Adrenal gland (tissue), 12 donors: Measurements from ENCODE around the gene PKN2. TPM values are rescaled to one million over a fixed set of nuclear protein-coding genes. Genes with fewer than 3 reads are reported as not detected.

Experiments used
- DNase-seq, 7 donors: peaks; one replicate each; pipeline ENCODE4 v3.0.0-alpha.2; 2019 to 2020
- H3K27ac ChIP-seq, 5 donors: fragments of 200-600 bp; sonication (generic) in 4 of 5; 1 replicate in 3 of 5; 2 replicates in 2 of 5; pipeline versions ENCODE4 v1.5.1 to v1.8.0; 2016 to 2020; ENCODE audit warnings: mild to moderate bottlenecking in 1 of 5
- H3K27me3 ChIP-seq: fragments of 200-600 bp; 2 replicates; pipeline ENCODE4 v1.8.0; 2021
- H3K36me3 ChIP-seq, 2 donors: fragments of 200-600 bp; replicated peaks in 1 of 2; 1 replicate in 1 of 2; 2 replicates in 1 of 2; pipeline versions ENCODE4 v1.5.1 to v1.8.0; 2018 to 2022
- H3K4me1 ChIP-seq, 2 donors: fragments of 200-600 bp; replicated peaks in 1 of 2; 1 replicate in 1 of 2; 2 replicates in 1 of 2; pipeline versions ENCODE4 v1.5.1 to v1.8.0; 2018 to 2021
- H3K4me3 ChIP-seq, 4 donors: fragments of 200-600 bp; sonication (generic) in 3 of 4; one replicate each; pipeline ENCODE4 v1.5.1; 2016 to 2018
- H3K9me3 ChIP-seq, 3 donors: fragments of 200-600 bp; sonication (generic) in 1 of 3; replicated peaks in 1 of 3; 1 replicate in 2 of 3; 2 replicates in 1 of 3; pipeline versions ENCODE4 v1.5.1 to v1.8.0; 2016 to 2021
- POLR2A ChIP-seq, 2 donors: fragments of 450-650 bp; IDR thresholded peaks; one replicate each; pipeline ENCODE4 v1.6.1; 2017; ENCODE audit warnings: antibody characterized with exemption in 2 of 2, mild to moderate bottlenecking in 2 of 2, moderate library complexity in 1 of 2
- WGBS, 4 donors: extraction: QIAGEN DNeasy Blood & Tissue Kit in 2 of 4; methylation state at CpG; one replicate each; pipeline versions ENCODE4 v1.1.5 to v1.1.7; 2013 to 2017; 5-methylcytosine and 5-hydroxymethylcytosine counted together
- intact Hi-C, 2 donors: fragments of 100-400 bp; cut with DNase I; formaldehyde crosslinking; loops; one replicate each; pipeline versions ENCODE4 v1.14.1 to v1.15.0; 2022 to 2023
- polyA plus RNA-seq, 3 donors: library from polyadenylated mRNA; stranded (reverse); fragments of 200-250 nt in 2 of 3; fragments of 350-450 nt in 1 of 3; fragmentation: Illumina TruSeq in 1 of 3; extraction: RNeasy Lipid Tissue Mini Kit (QIAGEN cat#74804) in 1 of 3; gene quantifications; one replicate each; pipeline ENCODE4 v1.2.3, GENCODE V29; 2013 to 2014
- total RNA-seq, 9 donors: library from RNA; depleted of rRNA in 4 of 9; stranded (reverse); fragments of >200 nt in 4 of 9; fragments of 120-200 nt in 1 of 9; fragmentation: NEBNext Ultra II Directional in 1 of 9; extraction: Animal tissue kit (Norgen Biotek cat#: 25700) in 1 of 9; gene quantifications; one replicate each; pipeline versions ENCODE4 v1.1.0 to v1.2.4, GENCODE V29; 2013 to 2023
- TF ChIP-seq, protein P1 (sequence below), 6 experiments: fragments of 450-650 bp in 4 of 6; fragments of 200-600 bp in 2 of 6; sonication (generic) in 1 of 6; IDR thresholded peaks; 1 replicate in 5 of 6; 2 replicates in 1 of 6; pipeline versions ENCODE4 v1.5.1 to v1.8.0; 2016 to 2021; ENCODE audit warnings: antibody characterized with exemption in 6 of 6, mild to moderate bottlenecking in 2 of 6, moderate library complexity in 1 of 6
- donor health status: healthy with polysubstance abuse.
- donor health status: Bipolar disorder and iron deficiency.
- donor health status: DM: yes; HTN: yes; CAD: no.
- donor health status: DM: no; HTN: no; CAD: no.
- donor health status: DM: no; HTN: no; CAD: no.
- donor health status: DM: yes; HTN: yes; CAD: no.

Gene PKN2
- total and polyA plus RNA-seq, 12 donors, result 10.9 to 49.4 (median 33.6) TPM

GRCh38 chr1:88655685-88656299 is 28.3 kb upstream of the PKN2 start:
- Histone ChIP-seq H3K9me3 (no peaks in the 10 kb centered on the region), H3K36me3 (no peaks in the 10 kb centered on the region), H3K27me3 (no peaks in the 10 kb centered on the region), H3K27ac (no peak overlapping the region), H3K4me1 (peaks cover 0 to 7% of the 10 kb centered on the region in 2 donors), H3K4me3 (no peak overlapping the region)
- intact Hi-C loops, result loop anchor here in 1 of 2 donors (5.0 kb wide), 1 partner anchor 222 kb away; no protein-coding TSS in a partner anchor
- 3 to 7% (median 6%) methylated on average over 3 of the region's 3 CpGs for WGBS, 4 donors
- TF ChIP-seq POLR2A (IDR thresholded peaks at IDR 0.05), result no peak
- TF ChIP-seq, protein P1, sequence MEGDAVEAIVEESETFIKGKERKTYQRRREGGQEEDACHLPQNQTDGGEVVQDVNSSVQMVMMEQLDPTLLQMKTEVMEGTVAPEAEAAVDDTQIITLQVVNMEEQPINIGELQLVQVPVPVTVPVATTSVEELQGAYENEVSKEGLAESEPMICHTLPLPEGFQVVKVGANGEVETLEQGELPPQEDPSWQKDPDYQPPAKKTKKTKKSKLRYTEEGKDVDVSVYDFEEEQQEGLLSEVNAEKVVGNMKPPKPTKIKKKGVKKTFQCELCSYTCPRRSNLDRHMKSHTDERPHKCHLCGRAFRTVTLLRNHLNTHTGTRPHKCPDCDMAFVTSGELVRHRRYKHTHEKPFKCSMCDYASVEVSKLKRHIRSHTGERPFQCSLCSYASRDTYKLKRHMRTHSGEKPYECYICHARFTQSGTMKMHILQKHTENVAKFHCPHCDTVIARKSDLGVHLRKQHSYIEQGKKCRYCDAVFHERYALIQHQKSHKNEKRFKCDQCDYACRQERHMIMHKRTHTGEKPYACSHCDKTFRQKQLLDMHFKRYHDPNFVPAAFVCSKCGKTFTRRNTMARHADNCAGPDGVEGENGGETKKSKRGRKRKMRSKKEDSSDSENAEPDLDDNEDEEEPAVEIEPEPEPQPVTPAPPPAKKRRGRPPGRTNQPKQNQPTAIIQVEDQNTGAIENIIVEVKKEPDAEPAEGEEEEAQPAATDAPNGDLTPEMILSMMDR (IDR thresholded peaks at IDR 0.05), result peak; percentile 46 to 79 (median 64)
- no peak for DNase-seq

DNA sequence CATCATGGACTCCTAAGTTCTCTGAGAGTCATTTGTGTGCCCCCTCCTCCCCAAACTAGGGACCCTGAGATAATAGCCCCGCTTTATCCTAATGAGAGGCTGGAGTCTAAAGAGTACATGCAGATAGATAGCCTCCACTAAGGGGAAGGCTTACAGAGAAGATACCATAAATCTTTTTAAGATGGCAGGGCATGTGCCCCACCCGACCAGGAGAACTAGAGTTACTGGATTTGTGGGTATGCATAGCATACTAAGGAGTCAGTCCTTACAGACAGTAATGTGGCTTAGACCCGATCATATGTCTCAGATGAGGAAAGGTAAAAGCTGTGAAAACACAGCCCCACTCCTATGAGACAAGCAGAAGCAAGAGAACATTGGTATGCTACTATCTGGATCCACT is 25.7 kb upstream of the PKN2 start:
- intact Hi-C loops, result loop anchor here in 1 of 2 donors (5.0 kb wide), 1 partner anchor 219 kb away; no protein-coding TSS in a partner anchor
- H3K27ac ChIP-seq, result no peak overlapping the region
- H3K9me3 ChIP-seq, result no peaks in the 10 kb centered on the region
- 77 to 87% (median 83%) methylated on average over 3 of the region's 3 CpGs for WGBS, 4 donors
- no peak for DNase-seq
- no peaks in the 10 kb centered on the region for H3K36me3 ChIP-seq
- TF ChIP-seq POLR2A (IDR thresholded peaks at IDR 0.05), result no peak
- TF ChIP-seq, protein P1 (IDR thresholded peaks at IDR 0.05), result no peak
- H3K4me3 ChIP-seq, result no peak overlapping the region
- no peaks in the 10 kb centered on the region for H3K27me3 ChIP-seq
- peaks cover 0 to 8% of the 10 kb centered on the region in 2 donors for H3K4me1 ChIP-seq

GRCh38 chr1:88659552-88659951 is 24.5 kb upstream of the PKN2 start:
- intact Hi-C loops, result loop anchor here in 1 of 2 donors (5.0 kb wide), 1 partner anchor 218 kb away; no protein-coding TSS in a partner anchor
- no peak overlapping the region for H3K27ac ChIP-seq
- H3K27me3 ChIP-seq, result no peaks in the 10 kb centered on the region
- TF ChIP-seq, protein P1 (IDR thresholded peaks at IDR 0.05), result no peak
- no peak for TF ChIP-seq POLR2A (IDR thresholded peaks at IDR 0.05)
- H3K4me3 ChIP-seq, result no peak overlapping the region
- peaks cover 0 to 8% of the 10 kb centered on the region in 2 donors for H3K4me1 ChIP-seq
- no peaks in the 10 kb centered on the region for H3K36me3 ChIP-seq
- DNase-seq, result no peak
- H3K9me3 ChIP-seq, result no peaks in the 10 kb centered on the region

DNA sequence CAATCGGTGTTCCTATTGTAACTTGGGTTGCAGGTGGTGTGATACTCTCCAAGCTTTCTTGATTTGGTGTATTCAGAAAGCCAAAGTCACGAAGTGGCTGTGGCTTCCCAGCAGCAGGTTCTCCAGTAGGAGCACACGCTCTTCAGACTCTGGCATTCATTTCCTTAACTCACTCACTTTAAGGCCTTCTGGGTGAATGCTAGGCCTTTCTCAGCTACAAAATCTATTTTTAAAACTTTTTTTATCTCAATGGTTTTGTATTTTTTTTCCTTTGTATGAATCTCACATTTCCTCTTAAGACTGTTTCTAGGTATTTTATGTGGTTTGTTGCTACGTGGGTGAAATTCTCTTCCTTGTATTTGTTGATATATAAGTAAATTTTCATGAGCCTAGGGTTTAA is 22.9 kb upstream of the PKN2 start:
- intact Hi-C loops, result loop anchor here in 1 of 2 donors (10.0 kb wide), 1 partner anchor 214 kb away; no protein-coding TSS in a partner anchor
- Histone ChIP-seq H3K36me3 (no peaks in the 10 kb centered on the region), H3K9me3 (no peaks in the 10 kb centered on the region), H3K4me3 (peak overlapping the region in 1 of 4 donors; percentile 19), H3K27me3 (no peaks in the 10 kb centered on the region), H3K27ac (no peak overlapping the region), H3K4me1 (peaks cover 0 to 8% of the 10 kb centered on the region in 2 donors)
- 65 to 75% (median 68%) methylated on average over 4 of the region's 4 CpGs for WGBS, 4 donors
- no peak for TF ChIP-seq POLR2A (IDR thresholded peaks at IDR 0.05)
- TF ChIP-seq, protein P1 (IDR thresholded peaks at IDR 0.05), result no peak
- DNase-seq, result no peak
